H1 (cell line): ENCODE results near the gene ZNRF3.
"Not testable (repeated sequence)": the region's sequence is repeated elsewhere in the genome, so short reads cannot be mapped to it uniquely, and the experiment has no call there.

ENCODE experiments used
- CEBPB ChIP-seq: IDR thresholded peaks from 2 replicates; pipeline ENCODE4 v1.6.1; 2012; ENCODE audit warnings: low read depth, low read length
- POLR2A ChIP-seq, 2 experiments: IDR thresholded peaks; 1 replicate in 1 of 2; 2 replicates in 1 of 2; pipeline ENCODE4 v1.6.1; 2011; ENCODE audit warnings: low read depth in 2 of 2, low read length in 2 of 2, mild to moderate bottlenecking in 2 of 2; ENCODE audit errors: control extremely low read depth in 1 of 2
- POLR2AphosphoS5 ChIP-seq: IDR thresholded peaks from 2 replicates; pipeline ENCODE4 v1.6.1; 2011; ENCODE audit warnings: low read depth, low read length

- not testable (repeated sequence) for TF ChIP-seq POLR2AphosphoS5; POLR2A (IDR thresholded peaks at IDR 0.05; ENCODE audit: control extremely low read depth in 1 of 2, low read depth in 2 of 2, low read length in 2 of 2); CEBPB
Observed at GRCh38 chr22:28948860-28949551, 65.6 kb downstream of the ZNRF3 start.
